WERI-Rb-1 (cell line): ENCODE data around the gene TOP3A.

ENCODE experiments used
- DNase-seq: peaks from one replicate; pipeline ENCODE4 v3.0.0-alpha.2; 2020
- H3K27ac ChIP-seq: fragments of 250-450 bp; sonication (Bioruptor Pico); 2 replicates; pipeline ENCODE4 v1.5.1; 2020; ENCODE audit warnings: mild to moderate bottlenecking, moderate library complexity
- H3K27me3 ChIP-seq: fragments of 250-450 bp; sonication (Bioruptor Pico); 2 replicates; pipeline ENCODE4 v1.5.1; 2021; ENCODE audit warnings: mild to moderate bottlenecking, low read depth, moderate library complexity; ENCODE audit not compliant: insufficient read depth, severe bottlenecking
- H3K36me3 ChIP-seq: fragments of 250-450 bp; sonication (Bioruptor Pico); 2 replicates; pipeline ENCODE4 v1.5.1; 2020; ENCODE audit warnings: mild to moderate bottlenecking, moderate library complexity
- H3K4me3 ChIP-seq: 2 replicates; pipeline ENCODE4 v1.5.1; 2011; ENCODE audit warnings: low read depth, mild to moderate bottlenecking, control low read depth, low read length
- H3K9me3 ChIP-seq: fragments of 250-450 bp; sonication (Bioruptor Pico); 2 replicates; pipeline ENCODE4 v1.5.1; 2021; ENCODE audit warnings: mild to moderate bottlenecking, moderate library complexity; ENCODE audit not compliant: severe bottlenecking
- TF ChIP-seq, protein P1 (sequence below): IDR thresholded peaks from 2 replicates; pipeline ENCODE4 v1.5.1; 2011; ENCODE audit warnings: low read depth, mild to moderate bottlenecking, control low read depth, inconsistent platforms, low read length

The TOP3A gene

GRCh38 chr17:18233803-18234518, 80.8 kb downstream of the TOP3A start:
- H3K9me3 ChIP-seq: no peaks in the 10 kb centered on the region
- H3K36me3 ChIP-seq: peaks cover 53% of the 10 kb centered on the region
- H3K27ac ChIP-seq: no peak overlapping the region
- no peaks in the 10 kb centered on the region for H3K27me3 ChIP-seq
- H3K4me3 ChIP-seq: no peak overlapping the region
- DNase-seq: no peak
- TF ChIP-seq, protein P1, sequence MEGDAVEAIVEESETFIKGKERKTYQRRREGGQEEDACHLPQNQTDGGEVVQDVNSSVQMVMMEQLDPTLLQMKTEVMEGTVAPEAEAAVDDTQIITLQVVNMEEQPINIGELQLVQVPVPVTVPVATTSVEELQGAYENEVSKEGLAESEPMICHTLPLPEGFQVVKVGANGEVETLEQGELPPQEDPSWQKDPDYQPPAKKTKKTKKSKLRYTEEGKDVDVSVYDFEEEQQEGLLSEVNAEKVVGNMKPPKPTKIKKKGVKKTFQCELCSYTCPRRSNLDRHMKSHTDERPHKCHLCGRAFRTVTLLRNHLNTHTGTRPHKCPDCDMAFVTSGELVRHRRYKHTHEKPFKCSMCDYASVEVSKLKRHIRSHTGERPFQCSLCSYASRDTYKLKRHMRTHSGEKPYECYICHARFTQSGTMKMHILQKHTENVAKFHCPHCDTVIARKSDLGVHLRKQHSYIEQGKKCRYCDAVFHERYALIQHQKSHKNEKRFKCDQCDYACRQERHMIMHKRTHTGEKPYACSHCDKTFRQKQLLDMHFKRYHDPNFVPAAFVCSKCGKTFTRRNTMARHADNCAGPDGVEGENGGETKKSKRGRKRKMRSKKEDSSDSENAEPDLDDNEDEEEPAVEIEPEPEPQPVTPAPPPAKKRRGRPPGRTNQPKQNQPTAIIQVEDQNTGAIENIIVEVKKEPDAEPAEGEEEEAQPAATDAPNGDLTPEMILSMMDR: no peak

- Histone ChIP-seq H3K27me3 (no peaks in the 10 kb centered on the region), H3K9me3 (no peaks in the 10 kb centered on the region), H3K27ac (no peak overlapping the region), H3K36me3 (peaks cover 35% of the 10 kb centered on the region), H3K4me3 (no peak overlapping the region)
- no peak for DNase-seq
- TF ChIP-seq, protein P1: no peak
These were observed 83.6 kb downstream of the TOP3A start for GRCh38 chr17:18231164-18231563.

DNA sequence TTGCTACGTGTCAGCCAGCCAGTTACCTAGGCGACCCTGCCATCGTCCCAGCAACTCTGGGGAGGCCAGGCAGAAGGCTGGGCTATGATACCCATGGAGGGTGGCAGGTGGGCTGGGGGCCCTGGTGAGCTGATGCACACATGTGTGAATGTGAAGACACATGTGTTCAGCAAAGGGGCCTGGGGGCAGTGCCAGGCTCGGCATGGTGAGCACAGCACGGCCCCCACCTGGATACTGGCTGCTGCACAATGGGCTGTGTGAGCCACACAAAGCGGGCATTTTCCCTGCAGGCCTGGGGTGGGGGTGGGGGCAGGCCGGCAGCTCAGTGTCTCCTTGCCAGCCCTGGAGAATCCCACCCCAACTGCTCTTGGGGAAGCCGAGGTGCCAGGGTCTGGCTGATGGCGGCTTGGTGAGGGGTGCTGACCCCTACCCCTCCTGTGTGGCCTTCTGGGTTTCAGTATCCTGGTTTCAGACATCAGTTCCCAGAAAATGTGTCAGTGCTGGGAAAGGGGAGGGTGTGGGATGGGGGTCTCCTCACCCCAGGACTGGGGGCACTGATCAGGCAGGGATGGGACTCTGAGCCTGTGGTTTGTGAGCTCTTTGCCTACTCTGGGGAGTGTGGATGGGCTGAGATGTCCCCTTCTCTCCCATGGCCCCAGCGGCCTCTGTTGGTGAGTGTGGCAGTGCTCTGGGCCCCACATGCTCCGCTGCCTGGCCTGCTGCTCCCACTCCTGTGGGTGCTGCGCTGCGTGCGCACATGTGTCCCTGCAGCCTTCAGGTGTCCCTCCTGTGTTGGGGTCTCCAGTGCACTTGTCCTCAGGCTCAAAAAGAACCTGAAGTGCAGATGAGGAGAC, 84.3 kb downstream of the TOP3A start:
- TF ChIP-seq, protein P1: no peak
- Histone ChIP-seq H3K27ac (no peak overlapping the region), H3K36me3 (peaks cover 29% of the 10 kb centered on the region), H3K27me3 (no peaks in the 10 kb centered on the region), H3K9me3 (no peaks in the 10 kb centered on the region), H3K4me3 (no peak overlapping the region)
- DNase-seq: no peak

DNA sequence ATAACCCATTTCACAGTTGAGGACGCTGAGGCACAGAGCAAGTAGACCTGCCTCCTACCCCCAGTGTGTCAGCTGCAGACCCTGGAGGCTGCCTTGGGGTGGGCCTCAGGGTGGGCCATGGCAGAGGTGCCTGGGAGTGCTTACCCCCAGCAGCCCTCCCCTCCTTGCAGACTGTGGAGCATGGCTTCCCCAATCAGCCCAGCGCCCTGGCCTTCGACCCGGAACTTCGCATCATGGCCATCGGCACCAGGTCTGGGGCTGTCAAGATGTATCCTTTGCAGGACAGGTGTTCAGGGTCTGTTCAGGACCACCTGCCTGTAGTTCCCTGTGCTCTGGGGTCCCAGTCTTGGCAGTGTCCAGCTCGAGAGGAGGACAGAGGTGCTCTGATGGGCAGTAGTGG, 85.0 kb downstream of the TOP3A start:
- H3K9me3 ChIP-seq: no peaks in the 10 kb centered on the region
- no peak overlapping the region for H3K27ac ChIP-seq
- H3K27me3 ChIP-seq: no peaks in the 10 kb centered on the region
- H3K36me3 ChIP-seq: peaks cover 23% of the 10 kb centered on the region
- TF ChIP-seq, protein P1: no peak
- H3K4me3 ChIP-seq: no peak overlapping the region
- DNase-seq: no peak

- Histone ChIP-seq H3K9me3 (no peaks in the 10 kb centered on the region), H3K27me3 (no peaks in the 10 kb centered on the region), H3K4me3 (no peak overlapping the region), H3K36me3 (peaks cover 18% of the 10 kb centered on the region), H3K27ac (no peak overlapping the region)
- DNase-seq: no peak
- TF ChIP-seq, protein P1: no peak
These were observed 85.5 kb downstream of the TOP3A start for GRCh38 chr17:18229254-18229653.
